ENCODE measurements around the gene DHX30. TPM values are rescaled to one million over a fixed set of nuclear protein-coding genes. Genes with fewer than 3 reads are reported as not detected.
A peak's percentile ranks its signal among the peaks of the same experiment; 100 is the strongest.

DHX30 gene
- total RNA-seq, 2 donors from 2014 or later = 60.2 to 68.4 TPM

DNA sequence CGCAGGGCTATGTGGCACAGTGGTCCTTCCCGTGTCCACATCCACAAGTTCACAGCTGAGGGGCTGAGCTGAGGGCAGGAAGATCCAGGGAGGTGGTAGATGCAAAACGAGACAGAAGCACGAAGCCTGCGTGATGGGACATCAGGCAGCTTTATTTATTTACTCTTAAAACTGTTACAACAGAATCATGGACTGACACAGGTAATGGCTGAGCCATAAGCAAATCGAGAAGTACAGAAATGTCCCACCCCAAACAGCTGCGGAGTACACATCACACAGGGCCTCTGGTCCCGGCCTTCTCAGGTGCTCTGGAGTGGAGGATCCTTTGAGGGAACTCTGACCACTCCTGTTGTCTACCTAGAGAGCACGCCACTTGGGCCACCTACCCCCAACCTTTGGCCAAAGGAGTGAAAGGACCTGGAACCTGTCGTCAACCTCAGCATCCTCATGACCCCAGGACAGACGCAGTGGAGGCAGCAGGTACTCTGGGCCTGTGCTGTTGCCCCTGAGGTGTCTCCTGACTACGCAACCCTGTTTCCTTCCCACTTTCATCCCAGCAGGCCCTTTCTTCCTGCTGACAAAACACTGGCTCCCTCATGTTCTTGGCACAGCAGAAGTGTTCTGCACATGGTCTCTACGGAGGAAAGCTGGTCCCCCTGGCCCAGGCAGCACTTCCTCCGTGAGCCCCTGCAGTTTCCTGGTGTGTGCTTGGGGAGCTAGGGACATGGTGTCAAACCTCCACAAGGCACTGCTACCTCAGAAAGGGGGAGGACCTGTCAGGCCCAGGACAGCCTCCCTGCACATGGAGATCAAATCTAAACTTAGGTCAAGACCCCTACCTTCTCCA, 47.8 kb downstream of the DHX30 start:
- Histone ChIP-seq H3K4me1 (ENCODE audit: control insufficient read depth in 1 of 2, low read depth in 2 of 2) (no peaks in the 10 kb centered on the region), H3K4me3 (no peak overlapping the region), H3K27me3 (replicated peaks; ENCODE audit: insufficient read depth) (no peaks in the 10 kb centered on the region), H3K36me3 (peaks cover 77% of the 10 kb centered on the region), H3K9me3 (no peaks in the 10 kb centered on the region), H3K27ac (peak overlapping the region; percentile 12 to 20)
- DNase-seq (ENCODE audit: low spot score) (no peak), ATAC-seq (ENCODE audit: insufficient number of reproducible peaks, low FRiP score, low read depth) (no peak)
- TF ChIP-seq CTCF (IDR thresholded peaks at IDR 0.05) = no peak

DNA sequence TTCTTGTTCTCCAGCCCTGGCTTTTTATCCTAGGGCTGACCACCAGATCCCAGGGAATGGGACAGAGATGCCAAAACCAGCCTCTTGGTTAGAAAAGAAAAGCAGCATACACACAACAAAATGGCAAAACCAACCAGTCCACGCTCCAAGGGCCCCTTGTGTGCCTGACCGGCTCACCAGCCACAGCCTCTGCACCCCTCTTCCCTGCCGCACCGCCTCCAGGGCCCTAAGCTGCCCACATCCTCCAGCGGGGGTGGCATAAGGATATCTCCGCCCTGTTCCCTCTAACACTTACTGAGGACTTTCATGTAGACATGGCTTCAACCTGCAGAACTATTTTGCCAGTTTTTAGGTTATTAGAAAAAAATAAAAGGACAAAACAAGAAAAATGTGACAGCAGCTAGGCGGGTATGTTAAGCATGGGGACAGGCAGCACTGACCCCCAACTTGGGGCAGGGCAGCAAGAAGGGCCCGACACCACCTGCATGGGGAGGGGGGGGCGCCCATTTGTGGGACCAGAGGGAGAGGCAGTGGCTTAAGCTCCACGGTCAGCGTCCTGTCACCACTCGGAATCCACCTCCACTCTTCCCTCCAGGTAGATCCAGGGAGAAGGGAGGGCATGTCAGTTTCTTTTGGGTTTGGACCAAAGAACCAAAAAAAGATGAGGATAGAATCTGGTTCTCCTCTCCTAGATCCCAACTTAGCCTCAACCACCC, 49.1 kb downstream of the DHX30 start:
- Histone ChIP-seq H3K9me3 (no peaks in the 10 kb centered on the region), H3K4me1 (ENCODE audit: control insufficient read depth in 1 of 2, low read depth in 2 of 2) (peaks cover 0 to 9% of the 10 kb centered on the region in 2 donors), H3K27me3 (replicated peaks; ENCODE audit: insufficient read depth) (no peaks in the 10 kb centered on the region), H3K4me3 (no peak overlapping the region), H3K27ac (no peak overlapping the region), H3K36me3 (peaks cover 76% of the 10 kb centered on the region)
- DNase-seq (ENCODE audit: low spot score) (no peak), ATAC-seq (ENCODE audit: insufficient number of reproducible peaks, low FRiP score, low read depth) (no peak)
- no peak for TF ChIP-seq CTCF (IDR thresholded peaks at IDR 0.05)

GRCh38 chr3:47852604-47853602, 50.0 kb downstream of the DHX30 start:
- peaks cover 78% of the 10 kb centered on the region for H3K36me3 ChIP-seq
- H3K9me3 ChIP-seq = no peaks in the 10 kb centered on the region
- H3K27ac ChIP-seq = no peak overlapping the region
- no peak for TF ChIP-seq CTCF (IDR thresholded peaks at IDR 0.05)
- no peak overlapping the region for H3K4me3 ChIP-seq
- H3K4me1 ChIP-seq (ENCODE audit: control insufficient read depth in 1 of 2, low read depth in 2 of 2) = peaks cover 0 to 13% of the 10 kb centered on the region in 2 donors
- no peak for DNase-seq (ENCODE audit: low spot score)
- no peaks in the 10 kb centered on the region for H3K27me3 ChIP-seq (replicated peaks; ENCODE audit: insufficient read depth)
- ATAC-seq (ENCODE audit: insufficient number of reproducible peaks, low FRiP score, low read depth) = no peak

DNA sequence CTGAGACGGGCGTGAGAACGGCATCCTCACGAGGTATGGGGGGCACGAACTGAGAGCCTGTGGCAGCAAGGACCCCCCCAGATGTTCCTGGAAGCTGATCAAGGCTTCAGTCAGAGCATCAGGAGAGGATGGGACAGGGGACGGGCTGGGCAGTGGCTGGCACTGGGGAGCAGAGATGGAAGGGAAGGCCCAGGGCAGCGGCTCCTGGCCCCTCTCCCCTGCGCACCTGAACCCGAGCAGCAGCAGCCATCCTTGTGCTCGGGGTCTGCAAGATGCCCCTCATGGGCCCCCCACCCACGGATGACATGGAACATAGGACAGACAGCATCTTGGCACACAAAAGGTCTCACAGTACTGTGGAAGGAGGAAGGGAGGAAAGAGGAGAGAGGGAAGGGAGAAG, 51.3 kb downstream of the DHX30 start:
- TF ChIP-seq CTCF (IDR thresholded peaks at IDR 0.05) = no peak

More for the DNA sequence above, 51.3 kb downstream of the DHX30 start:
- Histone ChIP-seq H3K27me3 (replicated peaks; ENCODE audit: insufficient read depth) (no peaks in the 10 kb centered on the region), H3K36me3 (peaks cover 70% of the 10 kb centered on the region), H3K27ac (no peak overlapping the region), H3K4me1 (ENCODE audit: control insufficient read depth in 1 of 2, low read depth in 2 of 2) (peaks cover 0 to 13% of the 10 kb centered on the region in 2 donors), H3K4me3 (no peak overlapping the region), H3K9me3 (no peaks in the 10 kb centered on the region)
- ATAC-seq (ENCODE audit: insufficient number of reproducible peaks, low FRiP score, low read depth) (no peak), DNase-seq (ENCODE audit: low spot score) (no peak)

Measured in thoracic aorta (tissue), 2 donors.